Neural cell (in vitro differentiated cells): Measurements from ENCODE around the gene KRTAP5-4. TPM values are rescaled to one million over a fixed set of nuclear protein-coding genes. Genes with fewer than 3 reads are reported as not detected.

Experiments
- H2AFZ ChIP-seq: fragments of 200-600, 300-800 bp; sonication (generic), shearing (Covaris generic); 2 replicates; pipeline ENCODE4 v1.6.0; 2014; ENCODE audit warnings: low read depth, mild to moderate bottlenecking, antibody characterized with exemption, low read length, moderate library complexity
- H3F3A ChIP-seq: fragments of 200-600 bp; shearing (Covaris generic); 2 replicates; pipeline ENCODE4 v1.6.1; 2016; ENCODE audit warnings: mild to moderate bottlenecking, moderate library complexity, mixed read lengths, antibody characterized with exemption, low read length; ENCODE audit not compliant: insufficient read depth, poor library complexity, severe bottlenecking
- H3K27ac ChIP-seq: fragments of 200-600, 300-800 bp; sonication (generic), shearing (Covaris generic); 2 replicates; pipeline ENCODE4 v1.5.1; 2014; ENCODE audit warnings: mild to moderate bottlenecking, low read length, moderate library complexity
- H3K27me3 ChIP-seq: fragments of 300-800, 200-600 bp; sonication (generic), shearing (Covaris generic); 2 replicates; pipeline ENCODE4 v1.6.0; 2014; ENCODE audit warnings: mild to moderate bottlenecking, low read depth, low read length, moderate library complexity; ENCODE audit not compliant: insufficient read depth
- H3K36me3 ChIP-seq: fragments of 300-800, 200-600 bp; sonication (generic), shearing (Covaris generic); 2 replicates; pipeline ENCODE4 v1.5.1; 2014; ENCODE audit warnings: mild to moderate bottlenecking, antibody characterized with exemption, low read length, moderate library complexity; ENCODE audit not compliant: insufficient read depth
- H3K4me2 ChIP-seq: fragments of 300-800, 200-600 bp; sonication (generic), shearing (Covaris generic); 2 replicates; pipeline ENCODE4 v1.6.0; 2014; ENCODE audit warnings: mild to moderate bottlenecking, low read length
- H3K4me3 ChIP-seq: fragments of 300-800, 200-600 bp; sonication (generic), shearing (Covaris generic); 2 replicates; pipeline ENCODE4 v1.5.1; 2014; ENCODE audit warnings: mild to moderate bottlenecking, low read length, moderate library complexity
- H3K79me2 ChIP-seq: fragments of 200-600 bp; shearing (Covaris generic); replicated peaks from 2 replicates; pipeline ENCODE4 v1.6.0; 2014; ENCODE audit warnings: mild to moderate bottlenecking, low read length, moderate library complexity; ENCODE audit not compliant: insufficient read depth
- H3K9ac ChIP-seq: fragments of 300-800, 200-600 bp; sonication (generic), shearing (Covaris generic); 2 replicates; pipeline ENCODE4 v1.6.1; 2016; ENCODE audit warnings: mild to moderate bottlenecking, low read length, mixed read lengths
- H3K9me2 ChIP-seq: fragments of 200-600 bp; shearing (Covaris generic); 2 replicates; pipeline ENCODE4 v1.6.1; 2016; ENCODE audit warnings: mild to moderate bottlenecking, low read length, mixed read lengths; ENCODE audit not compliant: insufficient read depth
- H3K9me3 ChIP-seq: fragments of 200-600, 300-800 bp; sonication (generic), shearing (Covaris generic); 2 replicates; pipeline ENCODE4 v1.6.1; 2016; ENCODE audit warnings: mild to moderate bottlenecking, mixed run types, low read length, moderate library complexity, mixed read lengths
- H4K20me1 ChIP-seq: fragments of 200-600 bp; shearing (Covaris generic); 2 replicates; pipeline ENCODE4 v1.6.1; 2016; ENCODE audit warnings: mild to moderate bottlenecking, mixed run types; ENCODE audit not compliant: insufficient read depth
- CTCF ChIP-seq: fragments of 450-650 bp; IDR thresholded peaks from 2 replicates; pipeline ENCODE4 v1.5.1; 2014; ENCODE audit warnings: antibody characterized with exemption, mild to moderate bottlenecking, moderate library complexity; ENCODE audit not compliant: poor library complexity, severe bottlenecking
- EP300 ChIP-seq: fragments of 450-650 bp; conservative IDR thresholded peaks from 2 replicates; pipeline ENCODE4 v1.6.1; 2014; ENCODE audit warnings: antibody characterized with exemption, mild to moderate bottlenecking, moderate library complexity; ENCODE audit not compliant: poor library complexity, severe bottlenecking
- EZH2 ChIP-seq: fragments of 200-600, 300-800 bp; shearing (Covaris generic), sonication (generic); IDR thresholded peaks from 2 replicates; pipeline ENCODE4 v1.6.1; 2014; ENCODE audit warnings: antibody characterized with exemption, low read length, borderline replicate concordance, mild to moderate bottlenecking; ENCODE audit not compliant: insufficient read depth, poor library complexity, severe bottlenecking
- MXI1 ChIP-seq: fragments of 450-650 bp; conservative IDR thresholded peaks from 2 replicates; pipeline ENCODE4 v1.6.1; 2014; ENCODE audit warnings: antibody characterized with exemption, mild to moderate bottlenecking; ENCODE audit not compliant: poor library complexity, severe bottlenecking
- POLR2AphosphoS5 ChIP-seq: IDR thresholded peaks from 2 replicates; pipeline ENCODE4 v1.6.1; 2012
- RAD21 ChIP-seq: fragments of 450-650 bp; conservative IDR thresholded peaks from 2 replicates; pipeline ENCODE4 v1.6.1; 2014; ENCODE audit warnings: antibody characterized with exemption, mild to moderate bottlenecking, moderate library complexity
- REST ChIP-seq: IDR thresholded peaks from 2 replicates; pipeline ENCODE4 v1.6.1; 2012; ENCODE audit warnings: borderline replicate concordance
- SMC3 ChIP-seq: fragments of 450-650 bp; conservative IDR thresholded peaks from 2 replicates; pipeline ENCODE4 v1.6.1; 2014; ENCODE audit warnings: antibody characterized with exemption, mild to moderate bottlenecking, moderate library complexity; ENCODE audit not compliant: poor library complexity
- TAF1 ChIP-seq: IDR thresholded peaks from 2 replicates; pipeline ENCODE4 v1.6.1; 2012; ENCODE audit warnings: low read depth
- polyA plus RNA-seq: library from polyadenylated mRNA; depleted of rRNA; stranded (reverse); fragments of >200 nt; gene quantifications from 2 replicates; pipeline ENCODE4 v1.2.3, GENCODE V29; 2014

Gene KRTAP5-4
- polyA plus RNA-seq, 1 donor from 2014 or later = not detected

GRCh38 chr11:1644601-1645356 lies 22.8 kb upstream of the KRTAP5-4 start:
- no peaks in the 10 kb centered on the region for H3K79me2 ChIP-seq
- no peak overlapping the region for H3K4me2 ChIP-seq
- no peaks in the 10 kb centered on the region for H3K27me3 ChIP-seq
- H3K27ac ChIP-seq = no peak overlapping the region
- H3F3A ChIP-seq = no peaks in the 10 kb centered on the region
- no peaks in the 10 kb centered on the region for H3K9me2 ChIP-seq
- no peaks in the 10 kb centered on the region for H3K36me3 ChIP-seq
- H3K4me3 ChIP-seq = no peak overlapping the region
- H4K20me1 ChIP-seq = no peaks in the 10 kb centered on the region
- no peak overlapping the region for H3K9ac ChIP-seq
- no peak overlapping the region for H2AFZ ChIP-seq
- no peak for TF ChIP-seq POLR2AphosphoS5
- TF ChIP-seq MXI1 = no peak
- H3K9me3 ChIP-seq = no peaks in the 10 kb centered on the region

- Histone ChIP-seq H3K79me2 (no peaks in the 10 kb centered on the region), H3K27me3 (no peaks in the 10 kb centered on the region), H2AFZ (no peak overlapping the region), H3F3A (no peaks in the 10 kb centered on the region), H3K27ac (no peak overlapping the region), H3K9me2 (no peaks in the 10 kb centered on the region), H4K20me1 (no peaks in the 10 kb centered on the region), H3K4me3 (no peak overlapping the region), H3K9me3 (no peaks in the 10 kb centered on the region), H3K9ac (no peak overlapping the region), H3K36me3 (no peaks in the 10 kb centered on the region), H3K4me2 (no peak overlapping the region)
- no peak for TF ChIP-seq MXI1
- TF ChIP-seq RAD21 = no peak
- no peak for TF ChIP-seq CTCF
- TF ChIP-seq EP300 = no peak
- no peak for TF ChIP-seq REST
- TF ChIP-seq EZH2 = no peak
- no peak for TF ChIP-seq SMC3
- no peak for TF ChIP-seq POLR2AphosphoS5
- TF ChIP-seq TAF1 = no peak
These were observed 21.3 kb upstream of the KRTAP5-4 start for GRCh38 chr11:1643146-1643690.
